Fibroblast of the aortic adventitia (primary cell): ENCODE data around the gene MYO18B. TPM values are rescaled to one million over a fixed set of nuclear protein-coding genes. Genes with fewer than 3 reads are reported as not detected.

Source experiments
- DNase-seq: peaks from one replicate; pipeline ENCODE4 v3.0.0-alpha.2; 2010; ENCODE audit warnings: low read depth
- H3K4me3 ChIP-seq: 2 replicates; pipeline ENCODE4 v1.5.1; 2011; ENCODE audit warnings: low read depth, mild to moderate bottlenecking, control low read depth, low read length, moderate library complexity
- CTCF ChIP-seq: IDR thresholded peaks from 2 replicates; pipeline ENCODE4 v1.5.1; 2011; ENCODE audit warnings: mild to moderate bottlenecking, low read length, control low read depth, inconsistent platforms; ENCODE audit not compliant: insufficient read depth
- total RNA-seq: library from RNA; depleted of rRNA; stranded (reverse); fragments of >200 nt; gene quantifications from 2 replicates; pipeline ENCODE4 v1.2.3, GENCODE V29; 2012; ENCODE audit warnings: low replicate concordance

The MYO18B gene
- total RNA-seq, 1 donor, result not detected

DNA sequence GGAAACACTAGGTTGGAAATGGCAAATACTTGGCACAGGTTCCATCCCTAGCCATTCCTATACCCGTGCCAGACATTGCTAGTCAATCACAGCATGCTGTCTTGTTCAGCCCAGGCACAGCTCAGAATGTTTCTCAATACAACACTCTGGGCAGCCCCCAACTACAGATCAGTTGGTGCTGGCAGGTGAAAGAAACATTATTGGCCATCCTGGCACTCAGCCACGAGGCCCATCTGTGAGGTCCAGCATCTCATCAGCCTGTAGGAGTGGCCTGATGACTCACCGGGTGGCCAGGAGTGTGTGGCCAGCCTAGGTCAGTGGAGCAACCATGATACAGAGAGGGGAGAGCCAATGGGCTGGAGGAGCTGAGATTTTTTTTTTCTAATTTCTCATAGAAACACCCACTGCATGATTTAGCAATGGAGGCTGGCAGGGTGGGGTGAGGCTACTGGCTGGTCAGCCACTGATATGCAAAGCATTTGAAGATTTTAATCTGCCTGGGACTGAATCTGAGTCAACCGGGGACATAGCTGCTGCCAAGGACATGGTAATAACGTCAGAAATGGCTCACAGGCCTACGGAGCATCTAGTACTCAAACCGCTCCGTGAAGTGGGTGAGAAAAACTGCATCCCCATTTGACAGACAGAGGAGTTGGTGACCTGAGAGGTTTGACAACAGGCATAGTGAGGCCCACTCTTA, 5.4 kb downstream of the MYO18B start:
- DNase-seq, result peak; percentile 97
- no peak for TF ChIP-seq CTCF
- H3K4me3 ChIP-seq, result no peak overlapping the region

DNA sequence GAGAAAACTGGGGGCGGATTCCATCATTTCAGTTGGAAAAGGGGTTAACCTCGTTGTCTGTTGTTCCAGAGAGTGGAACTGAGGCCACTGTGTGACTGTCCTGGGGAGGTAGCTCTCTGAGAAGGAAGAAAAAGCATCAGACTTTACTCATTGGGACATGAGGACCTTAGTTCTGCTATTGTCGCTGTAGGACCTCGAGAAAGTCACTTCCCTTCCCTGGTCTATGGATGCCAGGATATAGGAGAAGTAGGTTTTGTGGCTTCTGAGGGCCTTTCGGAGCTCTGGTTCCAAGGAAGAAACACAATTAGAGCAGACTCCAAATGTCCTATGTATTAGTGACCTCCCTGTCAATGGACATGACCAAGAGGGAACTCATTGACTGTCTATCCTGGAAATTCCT, 6.2 kb downstream of the MYO18B start:
- TF ChIP-seq CTCF, result no peak
- no peak overlapping the region for H3K4me3 ChIP-seq
- DNase-seq, result no peak

GRCh38 chr22:25748704-25749103, 6.7 kb downstream of the MYO18B start:
- no peak for TF ChIP-seq CTCF
- H3K4me3 ChIP-seq, result no peak overlapping the region
- no peak for DNase-seq

- peak; percentile 21 for DNase-seq
- no peak overlapping the region for H3K4me3 ChIP-seq
- TF ChIP-seq CTCF, result no peak
Observed at GRCh38 chr22:25749420-25750169, 7.6 kb downstream of the MYO18B start.

DNA sequence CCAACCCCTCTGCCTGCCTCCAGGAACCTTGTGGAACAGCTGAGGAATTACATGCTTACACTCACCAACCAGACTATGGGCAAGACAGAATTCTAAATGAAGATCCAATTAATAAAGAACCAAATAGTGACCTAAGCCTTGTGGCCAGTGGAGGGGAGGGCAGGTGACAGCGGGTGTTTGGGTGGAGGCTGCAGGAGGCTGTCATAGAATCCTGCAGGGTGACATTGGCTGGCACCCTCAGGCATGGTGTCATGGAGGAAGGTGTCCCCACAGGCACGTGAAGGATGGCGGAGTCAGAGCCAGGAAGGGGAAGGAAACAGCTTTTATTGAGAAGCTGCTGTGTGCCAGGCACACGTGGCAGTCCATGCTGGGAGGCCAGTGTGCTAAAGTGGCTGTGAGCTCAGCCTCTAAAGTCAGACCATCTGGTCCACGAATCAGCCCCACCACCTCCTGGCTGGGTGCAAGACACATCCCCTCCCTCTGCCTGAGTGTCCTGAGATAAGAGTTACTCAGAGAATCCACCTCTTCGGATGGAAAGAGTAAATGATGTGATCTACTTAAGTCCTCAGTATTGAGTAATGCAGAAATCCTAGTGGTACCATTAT, 8.7 kb downstream of the MYO18B start:
- no peak overlapping the region for H3K4me3 ChIP-seq
- DNase-seq, result no peak
- no peak for TF ChIP-seq CTCF

GRCh38 chr22:25751174-25751581, 9.2 kb downstream of the MYO18B start:
- no peak overlapping the region for H3K4me3 ChIP-seq
- TF ChIP-seq CTCF, result no peak
- no peak for DNase-seq
